PFSK-1 (cell line): Measurements from ENCODE around the gene RASL10B.

Source experiments
- POLR2AphosphoS5 ChIP-seq: IDR thresholded peaks from 2 replicates; pipeline ENCODE4 v1.6.1; 2012; ENCODE audit warnings: low read depth, mild to moderate bottlenecking, control low read depth, low read length, moderate library complexity
- REST ChIP-seq, 2 experiments: IDR thresholded peaks; 2 replicates each; pipeline versions ENCODE4 v1.6.1 to v1.8.0; 2011 to 2012; ENCODE audit warnings: low read depth in 2 of 2, low read length in 2 of 2, control low read depth in 1 of 2, inconsistent platforms in 1 of 2, mild to moderate bottlenecking in 1 of 2, moderate library complexity in 1 of 2; ENCODE audit not compliant: insufficient read depth in 1 of 2
- SIN3A ChIP-seq: IDR thresholded peaks from 2 replicates; pipeline ENCODE4 v1.6.1; 2012; ENCODE audit warnings: mild to moderate bottlenecking, low read length, moderate library complexity, borderline replicate concordance; ENCODE audit not compliant: insufficient read depth
- TAF1 ChIP-seq: IDR thresholded peaks from 2 replicates; pipeline ENCODE4 v1.6.1; 2012; ENCODE audit warnings: low read length, control low read depth, borderline replicate concordance; ENCODE audit not compliant: insufficient read depth

GRCh38 chr17:35747540-35748017, 16.1 kb downstream of the RASL10B start:
- TF ChIP-seq REST (IDR thresholded peaks at IDR 0.05; ENCODE audit: insufficient read depth in 1 of 2, low read depth in 2 of 2, low read length in 2 of 2): 0 out of 4 replicates have a peak, but pooled peaks of 1 of the 2 experiments have one; percentile 36
- no peak for TF ChIP-seq SIN3A
- no peak for TF ChIP-seq POLR2AphosphoS5
- TF ChIP-seq TAF1: no peak
